ENCODE data around the gene CEL.
"Not testable (repeated sequence)": the region's sequence is repeated elsewhere in the genome, so short reads cannot be mapped to it uniquely, and the experiment has no call there.

CEL gene

DNA sequence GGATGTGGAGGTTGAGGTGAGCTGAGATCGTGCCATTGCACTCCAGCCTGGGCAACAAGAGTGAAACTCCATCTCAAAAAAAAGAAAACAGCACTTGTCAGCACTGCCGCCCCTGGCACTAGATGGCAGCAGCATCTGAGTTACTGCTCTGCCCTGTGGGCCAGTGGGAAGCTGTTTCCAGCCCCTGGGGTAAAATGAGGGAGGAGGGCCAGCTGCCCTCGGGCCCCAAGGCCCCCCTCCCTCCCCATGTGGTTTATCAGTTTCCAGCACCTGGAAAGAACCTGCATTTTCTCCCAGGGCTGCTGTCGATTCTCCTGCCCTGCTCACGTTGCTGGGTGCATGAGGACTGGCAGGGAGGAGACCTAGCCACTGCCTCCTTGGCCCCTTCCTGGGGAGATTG, 13.2 kb upstream of the CEL start:
- no peak for DNase-seq

DNA sequence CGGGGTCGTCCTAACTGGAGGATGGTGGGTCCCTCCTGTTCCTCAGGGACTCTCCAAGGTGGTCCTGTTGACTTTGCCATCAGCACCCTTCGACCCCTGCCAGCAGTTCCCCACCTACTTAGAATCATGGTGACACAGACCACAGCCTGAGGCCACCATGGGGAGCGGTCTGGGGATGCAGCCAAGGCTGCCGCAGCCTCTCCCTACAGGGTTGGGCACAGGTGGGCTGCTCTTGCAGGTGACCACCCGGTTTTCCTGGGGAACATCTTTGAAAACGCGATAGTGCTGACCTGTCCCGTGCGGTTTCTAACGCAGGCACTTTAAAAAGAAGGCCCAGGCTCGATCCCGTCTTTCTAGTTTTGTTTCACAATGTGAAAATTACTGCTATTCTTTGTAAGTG, 12.7 kb upstream of the CEL start:
- DNase-seq: no peak

DNA sequence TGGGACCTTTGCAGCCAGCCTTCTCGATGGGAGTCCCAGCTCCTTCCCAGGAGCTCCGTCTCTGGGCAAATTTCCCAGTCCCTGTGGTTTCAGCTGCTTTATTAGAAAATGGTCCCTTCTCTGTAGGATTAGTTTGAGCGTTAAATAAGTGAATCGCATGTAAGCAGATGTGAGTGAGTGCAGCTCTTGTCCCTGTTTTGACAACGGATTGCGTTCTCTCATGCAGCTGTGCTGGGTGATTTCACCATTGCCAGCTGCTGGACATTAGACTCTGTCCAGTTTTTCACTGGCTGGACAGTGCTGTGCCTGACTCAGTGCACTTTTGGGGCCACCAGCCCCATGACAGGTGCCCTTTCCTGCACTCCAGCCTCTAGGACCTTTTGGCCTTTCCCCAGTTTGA, 11.6 kb upstream of the CEL start:
- DNase-seq: no peak

DNA sequence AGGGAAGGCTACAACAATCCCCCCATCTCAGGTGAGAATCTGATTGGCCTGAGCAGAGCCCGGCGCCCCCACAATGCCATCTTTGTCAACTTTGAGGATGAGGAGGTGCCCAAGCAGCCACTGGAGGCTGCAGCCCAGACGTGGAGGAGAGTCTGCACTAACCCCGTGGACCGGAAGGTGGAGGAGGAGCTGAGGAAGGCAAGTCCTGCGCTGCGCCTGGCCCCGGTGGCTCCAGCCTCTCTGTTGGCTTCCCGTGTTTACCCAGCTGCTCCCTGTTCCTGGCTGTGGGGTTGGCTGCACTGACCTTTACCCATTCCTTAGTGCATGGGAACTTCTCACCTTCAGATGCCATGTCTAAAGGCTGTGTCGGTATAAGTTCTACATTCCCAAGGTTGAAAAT, 11.0 kb upstream of the CEL start:
- DNase-seq: no peak

DNA sequence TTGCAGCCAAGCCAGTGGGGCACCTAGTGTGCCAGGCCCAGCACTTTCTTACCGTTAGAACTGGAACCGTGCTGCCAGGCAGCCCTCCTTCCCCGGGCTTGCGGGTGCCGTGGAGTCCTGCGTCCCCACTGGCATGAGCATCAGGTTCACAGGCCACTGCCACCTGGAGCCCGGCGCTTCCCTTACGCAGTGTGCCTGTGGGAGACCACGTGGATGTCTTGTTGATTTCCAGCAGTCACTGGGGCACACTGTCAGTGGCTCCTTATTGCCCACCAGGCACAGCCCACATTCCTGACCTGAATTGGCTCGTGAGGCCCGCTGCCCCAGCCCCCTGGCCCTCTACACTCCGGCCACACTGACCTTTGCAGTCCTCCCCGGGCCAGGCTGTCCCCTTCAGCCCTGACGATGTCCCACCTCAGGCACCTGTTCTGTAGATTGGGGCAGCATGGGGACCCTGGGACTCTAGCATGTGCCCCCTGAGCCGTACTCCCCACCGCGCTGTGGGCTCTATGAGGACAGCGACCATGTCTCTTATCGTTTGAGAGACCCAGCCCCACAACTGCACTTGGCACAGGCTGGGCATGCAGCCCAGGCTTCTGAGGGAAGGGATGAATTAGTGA, 10.4 kb upstream of the CEL start:
- DNase-seq: no peak

DNA sequence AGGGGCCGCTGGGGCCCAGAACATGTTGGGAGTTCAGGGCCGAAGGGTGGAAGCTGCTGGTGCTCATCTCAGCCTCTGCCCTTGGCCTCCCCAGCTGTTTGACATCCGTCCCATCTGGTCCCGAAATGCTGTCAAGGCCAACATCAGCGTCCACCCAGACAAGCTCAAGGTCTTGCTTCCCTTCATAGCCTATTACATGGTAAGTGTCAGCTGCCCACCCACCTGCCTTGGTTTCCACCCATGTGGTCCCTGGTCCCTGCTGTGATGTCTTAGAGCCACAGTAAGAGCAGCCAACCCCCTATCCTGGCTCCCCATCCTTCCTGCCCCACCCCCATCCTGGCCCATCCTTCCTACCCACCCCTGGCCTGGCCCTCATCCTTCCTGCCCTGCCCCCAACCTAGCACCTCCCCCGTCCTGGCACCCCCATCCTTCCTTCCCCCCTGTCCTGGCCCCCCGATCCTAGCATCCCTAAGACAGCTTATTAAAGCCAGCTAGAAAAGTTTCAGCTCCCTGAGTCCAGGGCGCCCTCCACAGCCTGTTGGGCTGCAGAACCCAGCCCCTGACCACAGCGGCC, 9.7 kb upstream of the CEL start:
- DNase-seq: no peak

DNA sequence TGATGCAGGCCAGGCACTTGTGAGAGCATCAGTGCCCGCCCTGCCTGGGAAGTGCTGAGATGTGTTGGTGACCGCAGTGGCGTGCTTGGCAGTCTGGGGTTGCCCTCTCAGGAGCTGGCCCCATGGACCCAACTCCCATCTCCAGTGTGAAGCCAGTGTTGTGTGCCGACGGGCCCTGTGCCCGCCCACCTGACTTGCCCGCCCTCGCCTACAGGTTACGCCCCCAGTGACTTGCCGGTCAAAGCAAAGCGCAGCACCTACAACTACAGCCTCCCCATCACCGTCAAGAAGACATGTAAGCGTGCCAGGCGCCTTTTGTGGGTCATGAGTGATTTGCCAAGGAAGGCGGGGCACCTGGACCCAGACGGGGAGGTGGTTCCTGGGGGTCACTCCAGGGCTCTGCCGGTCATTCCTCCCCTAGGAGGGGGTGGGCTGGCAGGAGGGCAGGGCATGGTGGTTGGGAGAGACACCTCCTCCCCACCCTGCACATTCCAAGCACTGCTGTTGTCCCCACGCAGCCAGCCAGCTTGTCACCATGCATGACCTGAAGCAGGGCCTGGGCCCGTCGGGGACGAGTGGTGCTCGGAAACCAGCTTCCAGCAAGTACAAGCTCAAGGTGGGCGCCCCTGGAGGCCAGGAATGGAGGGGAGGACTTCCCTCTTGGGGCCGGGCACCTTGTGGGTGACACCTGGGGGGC, 7.4 kb upstream of the CEL start:
- no peak for DNase-seq

DNA sequence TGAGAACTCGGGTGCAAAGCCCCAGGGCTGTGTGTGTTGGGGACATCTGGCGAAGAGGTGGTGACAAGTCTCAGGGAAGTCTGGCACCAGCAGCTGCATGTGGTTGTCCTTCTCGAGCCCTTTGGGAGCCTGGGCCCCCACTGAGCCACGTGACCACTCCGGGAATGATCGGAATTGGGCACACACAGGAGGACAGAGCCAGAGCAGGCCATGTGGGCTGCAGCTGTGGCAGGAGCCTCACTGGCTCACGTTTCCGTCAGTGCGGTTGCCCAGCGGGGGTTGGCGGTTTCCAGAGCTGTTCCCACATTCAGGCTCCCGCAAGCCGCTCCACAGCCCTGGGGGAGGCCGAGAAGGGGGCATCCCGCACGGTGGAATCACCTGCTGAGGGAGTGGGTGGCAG, 6.8 kb upstream of the CEL start:
- no peak for DNase-seq

DNA sequence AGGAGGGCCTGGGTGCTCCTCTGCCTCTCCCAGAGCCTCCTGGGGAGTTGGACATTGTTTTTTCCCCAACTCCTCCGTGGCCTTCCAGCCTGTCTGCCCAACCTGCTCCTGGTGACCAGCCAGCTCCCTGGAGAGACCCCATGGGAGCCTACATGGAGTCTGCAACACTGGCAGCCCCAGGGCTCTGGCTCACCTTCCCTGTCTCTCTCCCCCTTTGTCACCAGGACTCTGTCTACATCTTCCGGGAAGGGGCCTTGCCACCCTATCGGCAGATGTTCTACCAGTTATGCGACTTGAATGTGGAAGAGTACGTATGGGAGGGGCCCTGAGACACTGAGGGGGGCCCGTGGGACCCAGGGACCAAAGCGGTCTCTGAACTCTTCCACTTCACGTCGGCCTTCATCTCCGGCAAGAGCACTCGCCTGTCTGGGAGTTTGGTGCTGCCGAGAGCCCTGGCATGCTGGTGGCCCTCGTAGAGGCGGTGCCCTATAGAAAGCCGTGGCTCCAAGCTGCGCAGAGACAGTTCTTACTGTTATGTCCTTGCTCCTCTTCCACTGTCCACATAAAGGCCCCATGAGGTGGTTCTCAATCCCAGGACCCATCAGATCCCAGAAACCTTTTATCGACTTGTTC, 5.9 kb upstream of the CEL start:
- no peak for DNase-seq

DNA sequence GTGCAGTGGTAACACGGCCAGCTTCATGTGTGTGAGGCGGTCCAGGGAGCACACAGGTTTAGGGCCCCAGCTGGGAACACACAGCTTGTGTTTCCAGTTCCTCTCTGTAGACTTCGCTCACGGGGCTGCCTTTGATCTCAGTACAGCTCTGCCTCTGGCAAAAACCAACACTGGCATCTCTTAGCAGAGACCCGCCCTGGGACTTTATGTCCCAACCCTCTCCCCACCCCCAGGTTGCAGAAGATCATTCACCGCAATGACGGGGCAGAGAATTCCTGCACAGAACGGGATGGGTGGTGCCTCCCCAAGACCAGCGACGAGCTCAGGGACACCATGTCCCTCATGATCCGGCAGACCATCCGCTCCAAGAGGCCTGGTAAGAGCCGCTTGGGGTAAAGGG, 5.2 kb upstream of the CEL start:
- no peak for DNase-seq

DNA sequence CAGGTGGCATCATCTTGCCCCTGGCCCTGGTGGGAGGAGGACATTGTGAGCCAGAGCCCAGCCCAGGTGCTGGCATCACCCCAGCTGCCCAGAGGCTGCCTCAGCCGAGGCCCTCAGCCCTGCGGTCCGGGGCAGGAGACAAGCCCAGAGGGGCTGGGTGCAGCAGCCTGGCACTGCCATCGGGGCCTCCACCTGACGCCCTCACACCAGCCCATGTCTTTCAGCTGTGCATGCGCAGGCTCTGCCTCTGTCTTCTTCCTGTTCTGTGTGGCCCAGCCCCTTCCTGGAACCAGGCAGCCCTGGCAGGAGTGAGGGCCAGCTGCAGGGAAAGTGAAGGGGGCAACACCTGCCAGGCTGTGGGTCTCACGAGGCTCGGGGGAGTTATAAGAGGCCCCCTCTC, 4.8 kb upstream of the CEL start:
- DNase-seq: no peak

DNA sequence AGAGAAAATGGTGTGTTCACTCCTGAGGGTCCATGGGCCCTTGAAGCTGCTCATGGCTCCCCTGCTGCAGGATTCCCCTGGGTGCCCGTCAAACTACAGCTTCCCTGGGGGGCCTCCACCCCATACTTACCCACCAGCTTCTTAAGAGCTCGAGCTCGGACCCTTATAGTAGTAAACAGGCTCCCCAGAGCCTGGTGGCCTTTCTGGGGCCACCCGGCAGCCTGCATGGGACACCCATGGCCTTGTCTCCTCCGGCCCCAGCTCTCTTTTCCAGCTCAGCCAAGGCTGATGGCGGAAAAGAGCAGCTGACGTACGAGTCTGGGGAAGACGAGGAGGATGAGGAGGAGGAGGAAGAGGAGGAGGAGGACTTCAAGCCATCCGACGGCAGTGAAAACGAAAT, 4.2 kb upstream of the CEL start:
- no peak for DNase-seq

DNA sequence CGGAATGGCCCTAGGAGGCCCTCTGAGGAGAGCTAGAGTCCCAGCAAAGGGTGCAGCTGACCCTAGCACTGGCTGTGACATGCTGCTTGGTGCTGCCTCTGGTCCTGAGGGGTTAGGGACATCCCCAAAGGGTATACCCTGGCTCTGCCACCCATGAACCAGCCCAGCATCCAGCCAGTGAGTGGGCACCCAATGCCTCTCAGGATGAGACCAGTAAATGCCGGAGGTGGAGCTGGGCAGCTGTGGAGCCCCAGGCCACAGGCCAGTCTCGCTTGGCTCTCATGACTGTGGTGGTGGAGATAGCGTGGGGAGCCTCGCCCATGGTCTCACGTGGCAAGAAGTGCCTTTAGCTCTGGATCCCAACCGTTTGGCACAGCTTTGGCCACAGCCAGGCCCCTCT, 3.7 kb upstream of the CEL start:
- no peak for DNase-seq

DNA sequence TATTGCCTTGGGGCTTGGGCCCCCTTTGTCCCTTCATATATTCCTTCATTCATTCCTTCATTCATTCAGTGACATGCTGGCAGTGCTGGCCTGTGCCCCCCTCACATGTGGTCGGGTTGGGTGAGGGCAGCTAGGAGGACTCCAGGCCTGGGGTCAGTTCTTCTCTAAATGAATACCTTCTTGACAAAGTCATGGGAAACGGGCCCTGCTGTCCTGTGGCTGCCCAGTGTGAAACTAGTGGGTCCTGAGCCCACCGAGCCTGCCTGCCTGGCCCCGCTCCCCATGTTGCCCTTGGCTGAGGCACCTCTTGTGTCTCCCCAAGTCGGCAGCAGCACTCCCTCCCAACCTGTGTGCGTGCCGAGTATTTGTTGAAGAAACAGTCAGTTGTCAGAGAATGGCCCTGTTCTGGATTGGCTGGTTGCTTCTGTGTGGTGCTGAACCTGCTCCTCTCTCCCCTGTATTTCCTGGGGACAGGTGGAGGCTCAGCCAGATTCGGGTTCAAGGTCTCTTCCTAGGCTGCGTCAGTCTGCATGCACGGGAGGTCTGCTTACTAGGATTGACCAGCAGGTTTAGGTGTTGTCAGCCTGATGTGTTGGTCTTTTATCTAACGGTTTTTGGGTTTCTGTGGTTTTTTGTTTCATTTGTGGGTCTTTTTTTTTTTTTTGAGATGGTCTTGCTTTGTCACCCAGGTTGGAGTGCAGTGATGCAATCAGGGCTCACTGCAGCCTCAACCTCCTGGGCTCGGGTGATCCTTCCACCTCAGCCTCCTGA, 3.0 kb upstream of the CEL start:
- DNase-seq: no peak

DNA sequence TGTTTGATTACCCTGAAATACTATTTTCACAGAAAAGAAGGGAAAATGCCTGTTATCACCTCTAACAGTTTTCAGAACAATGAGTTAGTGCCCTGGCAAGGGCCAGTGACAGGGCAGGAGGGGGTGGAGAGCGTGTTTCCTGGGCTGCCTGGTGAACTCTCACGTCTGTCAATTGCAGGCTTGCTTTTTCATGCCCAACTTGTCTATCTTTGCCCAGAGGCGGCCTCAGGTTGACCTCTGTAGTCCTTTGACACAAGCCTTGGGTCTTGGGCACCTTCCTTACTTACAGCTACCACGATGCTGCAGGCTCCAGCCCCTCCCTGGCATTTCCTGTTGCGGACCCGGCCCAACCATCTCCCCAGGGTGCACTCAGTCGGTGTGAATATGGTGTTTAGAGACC, 2.2 kb upstream of the CEL start:
- DNase-seq: no peak

DNA sequence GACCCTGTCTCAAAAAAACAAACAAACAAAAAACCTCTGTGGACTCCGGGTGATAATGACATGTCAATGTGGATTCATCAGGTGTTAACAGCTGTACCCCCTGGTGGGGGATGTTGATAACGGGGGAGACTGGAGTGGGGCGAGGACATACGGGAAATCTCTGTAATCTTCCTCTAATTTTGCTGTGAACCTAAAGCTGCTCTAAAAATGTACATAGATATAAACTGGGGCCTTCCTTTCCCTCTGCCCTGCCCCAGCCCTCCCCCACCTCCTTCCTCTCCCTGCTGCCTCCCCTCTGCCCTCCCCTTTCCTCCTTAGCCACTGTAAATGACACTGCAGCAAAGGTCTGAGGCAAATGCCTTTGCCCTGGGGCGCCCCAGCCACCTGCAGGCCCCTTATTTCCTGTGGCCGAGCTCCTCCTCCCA, 1.4 kb upstream of the CEL start:
- DNase-seq: no peak

DNA sequence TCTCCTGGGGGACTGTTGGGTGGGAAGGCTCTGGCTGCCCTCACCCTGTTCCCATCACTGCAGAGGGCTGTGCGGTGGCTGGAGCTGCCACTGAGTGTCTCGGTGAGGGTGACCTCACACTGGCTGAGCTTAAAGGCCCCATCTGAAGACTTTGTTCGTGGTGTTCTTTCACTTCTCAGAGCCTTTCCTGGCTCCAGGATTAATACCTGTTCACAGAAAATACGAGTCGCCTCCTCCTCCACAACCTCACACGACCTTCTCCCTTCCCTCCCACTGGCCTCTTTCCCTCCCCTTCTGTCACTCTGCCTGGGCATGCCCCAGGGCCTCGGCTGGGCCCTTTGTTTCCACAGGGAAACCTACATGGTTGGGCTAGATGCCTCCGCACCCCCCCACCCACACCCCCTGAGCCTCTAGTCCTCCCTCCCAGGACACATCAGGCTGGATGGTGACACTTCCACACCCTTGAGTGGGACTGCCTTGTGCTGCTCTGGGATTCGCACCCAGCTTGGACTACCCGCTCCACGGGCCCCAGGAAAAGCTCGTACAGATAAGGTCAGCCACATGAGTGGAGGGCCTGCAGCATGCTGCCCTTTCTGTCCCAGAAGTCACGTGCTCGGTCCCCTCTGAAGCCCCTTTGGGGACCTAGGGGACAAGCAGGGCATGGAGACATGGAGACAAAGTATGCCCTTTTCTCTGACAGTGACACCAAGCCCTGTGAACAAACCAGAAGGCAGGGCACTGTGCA, 590 bp upstream of the CEL start:
- DNase-seq: not testable (repeated sequence)

DNA sequence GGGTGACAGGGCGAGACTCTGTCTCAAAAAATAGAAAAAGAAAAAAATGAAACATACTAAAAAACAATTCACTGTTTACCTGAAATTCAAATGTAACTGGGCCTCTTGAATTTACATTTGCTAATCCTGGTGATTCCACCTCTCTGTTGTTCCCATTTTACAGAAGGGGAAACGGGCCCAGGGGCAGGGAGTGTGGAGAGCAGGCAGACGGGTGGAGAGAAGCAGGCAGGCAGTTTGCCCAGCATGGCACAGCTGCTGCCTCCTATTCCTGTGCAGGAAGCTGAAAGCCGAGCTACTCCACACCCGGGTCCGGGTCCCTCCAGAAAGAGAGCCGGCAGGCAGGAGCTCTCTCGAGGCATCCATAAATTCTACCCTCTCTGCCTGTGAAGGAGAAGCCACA, 788 bp downstream of the CEL start:
- not testable (repeated sequence) for DNase-seq

DNA sequence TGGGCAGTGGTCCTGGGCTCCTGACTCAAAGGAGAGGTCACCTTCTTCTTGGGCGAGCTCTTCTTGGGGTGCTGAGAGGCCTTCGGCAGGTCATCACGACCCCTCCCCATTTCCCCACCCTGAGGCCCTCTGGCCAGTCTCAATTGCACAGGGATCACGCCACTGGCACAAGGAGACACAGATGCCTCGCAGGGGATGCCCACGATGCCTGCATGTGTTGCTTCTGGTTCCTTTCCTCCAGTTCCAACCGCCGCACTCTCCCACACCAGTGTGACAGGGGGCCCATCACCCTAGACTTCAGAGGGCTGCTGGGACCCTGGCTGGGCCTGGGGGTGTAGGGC, 1.3 kb downstream of the CEL start:
- no peak for DNase-seq

DNA sequence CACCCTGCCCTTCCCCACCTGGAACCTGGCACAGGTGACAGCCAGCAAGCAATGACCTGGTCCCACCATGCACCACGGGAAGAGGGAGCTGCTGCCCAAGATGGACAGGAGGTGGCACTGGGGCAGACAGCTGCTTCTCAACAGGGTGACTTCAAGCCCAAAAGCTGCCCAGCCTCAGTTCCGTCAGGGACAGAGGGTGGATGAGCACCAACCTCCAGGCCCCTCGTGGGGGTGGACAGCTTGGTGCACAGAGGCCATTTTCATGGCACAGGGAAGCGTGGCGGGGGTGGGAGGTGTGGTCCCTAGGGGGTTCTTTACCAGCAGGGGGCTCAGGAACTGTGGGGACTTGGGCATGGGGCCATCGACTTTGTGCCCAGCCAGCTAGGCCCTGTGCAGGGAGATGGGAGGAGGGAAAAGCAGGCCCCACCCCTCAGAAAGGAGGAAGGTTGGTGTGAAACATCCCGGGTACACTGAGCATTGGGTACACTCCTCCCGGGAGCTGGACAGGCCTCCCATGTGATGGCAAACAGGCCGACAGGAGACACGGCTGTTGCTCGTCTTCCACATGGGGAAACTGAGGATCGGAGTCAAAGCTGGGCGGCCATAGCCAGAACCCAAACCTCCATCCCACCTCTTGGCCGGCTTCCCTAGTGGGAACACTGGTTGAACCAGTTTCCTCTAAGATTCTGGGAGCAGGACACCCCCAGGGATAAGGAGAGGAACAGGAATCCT, 1.9 kb downstream of the CEL start:
- DNase-seq: no peak

DNA sequence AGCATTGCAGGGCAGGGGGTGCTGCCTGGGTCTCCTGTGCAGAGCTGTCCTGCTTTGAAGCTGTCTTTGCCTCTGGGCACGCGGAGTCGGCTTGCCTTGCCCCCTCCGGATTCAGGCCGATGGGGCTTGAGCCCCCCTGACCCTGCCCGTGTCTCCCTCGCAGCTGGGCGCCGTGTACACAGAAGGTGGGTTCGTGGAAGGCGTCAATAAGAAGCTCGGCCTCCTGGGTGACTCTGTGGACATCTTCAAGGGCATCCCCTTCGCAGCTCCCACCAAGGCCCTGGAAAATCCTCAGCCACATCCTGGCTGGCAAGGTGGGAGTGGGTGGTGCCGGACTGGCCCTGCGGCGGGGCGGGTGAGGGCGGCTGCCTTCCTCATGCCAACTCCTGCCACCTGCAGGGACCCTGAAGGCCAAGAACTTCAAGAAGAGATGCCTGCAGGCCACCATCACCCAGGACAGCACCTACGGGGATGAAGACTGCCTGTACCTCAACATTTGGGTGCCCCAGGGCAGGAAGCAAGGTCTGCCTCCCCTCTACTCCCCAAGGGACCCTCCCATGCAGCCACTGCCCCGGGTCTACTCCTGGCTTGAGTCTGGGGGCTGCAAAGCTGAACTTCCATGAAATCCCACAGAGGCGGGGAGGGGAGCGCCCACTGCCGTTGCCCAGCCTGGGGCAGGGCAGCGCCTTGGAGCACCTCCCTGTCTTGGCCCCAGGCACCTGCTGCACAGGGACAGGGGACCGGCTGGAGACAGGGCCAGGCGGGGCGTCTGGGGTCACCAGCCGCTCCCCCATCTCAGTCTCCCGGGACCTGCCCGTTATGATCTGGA, 2.7 kb downstream of the CEL start:
- no peak for DNase-seq

All from activated CD4-positive, alpha-beta T cell treated with anti-CD3 and anti-CD28 coated beads for 1 hour (primary cell).